Keratinocyte (primary cell): ENCODE measurements around the gene CARD9. TPM values are rescaled to one million over a fixed set of nuclear protein-coding genes. Genes with fewer than 3 reads are reported as not detected.

Source experiments
- DNase-seq: peaks from one replicate; pipeline ENCODE4 v3.0.0-alpha.2; 2011; ENCODE audit warnings: low read depth, missing footprints, low spot score
- FAIRE-seq: peaks from 2 replicates; lab custom pipeline; 2011; peaks lifted over from hg19 to GRCh38; lab: Jason Lieb, UNC
- H2AFZ ChIP-seq: 2 replicates; pipeline ENCODE4 v1.6.0; 2012; ENCODE audit warnings: low read length, control low read depth, inconsistent platforms; ENCODE audit not compliant: control insufficient read depth
- H3K27ac ChIP-seq: 2 replicates; pipeline ENCODE4 v1.5.1; 2011; ENCODE audit warnings: low read length; ENCODE audit not compliant: control insufficient read depth, insufficient read depth
- H3K27me3 ChIP-seq: 3 replicates; pipeline ENCODE4 v1.6.0; 2011; ENCODE audit warnings: low read length; ENCODE audit not compliant: control insufficient read depth, insufficient read depth; ENCODE audit errors: extremely low read depth
- H3K36me3 ChIP-seq, 2 experiments: 2 replicates in 1 of 2; 3 replicates in 1 of 2; pipeline ENCODE4 v1.5.1; 2011; ENCODE audit warnings: low read length in 2 of 2, mild to moderate bottlenecking in 1 of 2; ENCODE audit not compliant: control insufficient read depth in 2 of 2, insufficient read depth in 2 of 2; ENCODE audit errors: extremely low read depth in 1 of 2
- H3K4me1 ChIP-seq: 3 replicates; pipeline ENCODE4 v1.5.1; 2011; ENCODE audit warnings: low read length; ENCODE audit not compliant: control insufficient read depth, insufficient read depth; ENCODE audit errors: extremely low read depth
- H3K4me2 ChIP-seq: 3 replicates; pipeline ENCODE4 v1.6.0; 2011; ENCODE audit warnings: low read depth, low read length; ENCODE audit not compliant: control insufficient read depth, insufficient read depth; ENCODE audit errors: extremely low read depth
- H3K4me3 ChIP-seq, 3 experiments: fragments of 200-600 bp in 1 of 3; sonication (generic) in 1 of 3; 2 replicates in 2 of 3; 3 replicates in 1 of 3; pipeline ENCODE4 v1.5.1; 2011 to 2016; ENCODE audit warnings: low read length in 3 of 3, mild to moderate bottlenecking in 3 of 3, control low read depth in 2 of 3, inconsistent platforms in 1 of 3, low read depth in 1 of 3, mixed read lengths in 1 of 3, mixed run types in 1 of 3, moderate library complexity in 1 of 3; ENCODE audit not compliant: control insufficient read depth in 2 of 3, insufficient read depth in 2 of 3; ENCODE audit errors: extremely low read depth in 1 of 3
- H3K79me2 ChIP-seq: 2 replicates; pipeline ENCODE4 v1.6.0; 2012; ENCODE audit warnings: low read length; ENCODE audit not compliant: control insufficient read depth, insufficient read depth
- H3K9ac ChIP-seq: 3 replicates; pipeline ENCODE4 v1.6.0; 2011; ENCODE audit warnings: low read length; ENCODE audit not compliant: control insufficient read depth, insufficient read depth; ENCODE audit errors: extremely low read depth
- H3K9me1 ChIP-seq: 3 replicates; pipeline ENCODE4 v1.6.0; 2011; ENCODE audit warnings: low read length; ENCODE audit not compliant: control insufficient read depth, insufficient read depth; ENCODE audit errors: extremely low read depth
- H3K9me3 ChIP-seq: 2 replicates; pipeline ENCODE4 v1.5.1; 2012; ENCODE audit warnings: low read depth, low read length; ENCODE audit not compliant: control insufficient read depth
- H4K20me1 ChIP-seq: 3 replicates; pipeline ENCODE4 v1.6.0; 2011; ENCODE audit warnings: low read length; ENCODE audit not compliant: control insufficient read depth, insufficient read depth; ENCODE audit errors: extremely low read depth
- EZH2 ChIP-seq: IDR thresholded peaks from one replicate; pipeline ENCODE4 v1.6.1; 2012; ENCODE audit warnings: inconsistent platforms, mild to moderate bottlenecking, low read length, moderate library complexity
- dilution Hi-C: fragments of 300-500 bp; cut with MboI; formaldehyde crosslinking; loops from one replicate; pipeline ENCODE4 v1.7.0; 2020; ENCODE audit warnings: low sequenced_read_pairs; ENCODE audit not compliant: extremely low pct_ligation_motif_present
- polyA plus RNA-seq, 5 experiments: library from polyadenylated mRNA; depleted of rRNA in 3 of 5; stranded (reverse) in 3 of 5; stranded (forward) in 1 of 5; unstranded in 1 of 5; fragments of >200 nt; gene quantifications; 1 replicate in 1 of 5; 2 replicates in 3 of 5; 3 replicates in 1 of 5; pipeline versions ENCODE4 v1.2.1 to v1.2.3, GENCODE V29; 2011 to 2012; ENCODE audit warnings: missing spikeins in 2 of 5, low read depth in 1 of 5, low replicate concordance in 1 of 5
- TF ChIP-seq, protein P1 (sequence below), 3 experiments: IDR thresholded peaks in 1 of 3; conservative IDR thresholded peaks in 1 of 3; optimal IDR thresholded peaks in 1 of 3; 2 replicates in 2 of 3; 3 replicates in 1 of 3; pipeline versions ENCODE3 to v1.5.1; 2011; ENCODE audit warnings: low read length in 3 of 3, mild to moderate bottlenecking in 3 of 3, moderate library complexity in 2 of 3, control low read depth in 1 of 3, inconsistent platforms in 1 of 3; ENCODE audit not compliant: insufficient read depth in 2 of 3; ENCODE audit errors: extremely low read depth in 1 of 3

Gene CARD9
- polyA plus RNA-seq, 1 donor (not counting 4 experiments of a cell fraction or from before 2014, with no cell fraction given) = 0.07 TPM

DNA sequence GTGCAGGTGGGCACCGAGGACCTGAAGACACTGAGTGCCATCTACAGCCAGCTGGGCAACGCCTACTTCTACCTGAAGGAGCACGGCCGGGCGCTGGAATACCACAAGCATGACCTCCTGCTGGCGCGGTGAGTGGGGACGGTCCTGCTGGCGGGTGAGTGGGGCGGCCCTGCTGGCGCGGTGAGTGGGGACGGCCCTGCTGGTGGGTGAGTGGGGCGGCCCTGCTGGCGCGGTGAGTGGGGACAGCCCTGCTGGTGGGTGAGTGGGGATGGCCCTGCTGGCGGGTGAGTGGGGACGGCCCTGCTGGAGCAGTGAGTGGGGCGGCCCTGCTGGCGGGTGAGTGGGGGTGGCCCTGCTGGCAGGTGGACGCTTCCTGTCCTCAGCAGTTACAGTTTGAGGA lies 38.9 kb downstream of the CARD9 start:
- Histone ChIP-seq H3K27ac (no peak overlapping the region), H3K4me1 (no peaks in the 10 kb centered on the region), H3K9ac (no peak overlapping the region), H3K36me3 (peaks cover 0 to 3% of the 10 kb centered on the region in 2 experiments), H3K4me2 (no peak overlapping the region), H3K79me2 (no peaks in the 10 kb centered on the region), H3K27me3 (no peaks in the 10 kb centered on the region), H2AFZ (no peak overlapping the region), H3K9me1 (no peaks in the 10 kb centered on the region), H3K9me3 (no peaks in the 10 kb centered on the region), H4K20me1 (no peaks in the 10 kb centered on the region), H3K4me3 (no peak overlapping the region)
- no peak for TF ChIP-seq EZH2
- TF ChIP-seq, protein P1, sequence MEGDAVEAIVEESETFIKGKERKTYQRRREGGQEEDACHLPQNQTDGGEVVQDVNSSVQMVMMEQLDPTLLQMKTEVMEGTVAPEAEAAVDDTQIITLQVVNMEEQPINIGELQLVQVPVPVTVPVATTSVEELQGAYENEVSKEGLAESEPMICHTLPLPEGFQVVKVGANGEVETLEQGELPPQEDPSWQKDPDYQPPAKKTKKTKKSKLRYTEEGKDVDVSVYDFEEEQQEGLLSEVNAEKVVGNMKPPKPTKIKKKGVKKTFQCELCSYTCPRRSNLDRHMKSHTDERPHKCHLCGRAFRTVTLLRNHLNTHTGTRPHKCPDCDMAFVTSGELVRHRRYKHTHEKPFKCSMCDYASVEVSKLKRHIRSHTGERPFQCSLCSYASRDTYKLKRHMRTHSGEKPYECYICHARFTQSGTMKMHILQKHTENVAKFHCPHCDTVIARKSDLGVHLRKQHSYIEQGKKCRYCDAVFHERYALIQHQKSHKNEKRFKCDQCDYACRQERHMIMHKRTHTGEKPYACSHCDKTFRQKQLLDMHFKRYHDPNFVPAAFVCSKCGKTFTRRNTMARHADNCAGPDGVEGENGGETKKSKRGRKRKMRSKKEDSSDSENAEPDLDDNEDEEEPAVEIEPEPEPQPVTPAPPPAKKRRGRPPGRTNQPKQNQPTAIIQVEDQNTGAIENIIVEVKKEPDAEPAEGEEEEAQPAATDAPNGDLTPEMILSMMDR (optimal IDR thresholded peaks at IDR 0.05 in 1 of 3, IDR thresholded peaks at IDR 0.05 in 1 of 3, conservative IDR thresholded peaks at IDR 0.05 in 1 of 3; ENCODE audit: extremely low read depth in 1 of 3, insufficient read depth in 2 of 3, low read length in 3 of 3) = no peak
- dilution Hi-C loops = no loop called here
- FAIRE-seq (no peak), DNase-seq (no peak)

DNA sequence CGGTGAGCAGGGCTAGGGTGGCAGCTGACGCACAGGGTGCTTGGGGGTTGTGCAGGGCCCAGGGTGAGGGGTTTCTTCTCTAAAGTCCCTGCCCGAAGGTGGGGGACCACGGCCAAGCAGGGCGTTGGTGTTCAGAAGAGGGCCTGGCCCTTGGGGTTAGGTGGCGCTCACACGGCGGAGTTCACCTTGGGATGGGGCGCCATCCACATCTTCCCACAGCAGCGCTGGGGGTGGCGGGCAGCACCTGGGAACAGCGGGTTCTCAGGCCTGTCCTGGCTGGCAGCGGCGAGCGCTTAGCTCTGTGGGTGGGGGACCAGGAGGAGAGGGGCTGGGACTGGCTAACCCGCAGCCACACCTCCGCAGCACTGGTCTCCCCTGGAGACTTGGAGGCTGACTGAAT lies 40.0 kb downstream of the CARD9 start:
- Histone ChIP-seq H3K79me2 (no peaks in the 10 kb centered on the region), H3K27me3 (no peaks in the 10 kb centered on the region), H3K27ac (no peak overlapping the region), H3K4me2 (no peak overlapping the region), H4K20me1 (no peaks in the 10 kb centered on the region), H3K9me1 (no peaks in the 10 kb centered on the region), H3K36me3 (peaks cover 0 to 3% of the 10 kb centered on the region in 2 experiments), H3K9ac (no peak overlapping the region), H3K4me3 (no peak overlapping the region), H3K4me1 (peaks cover 4% of the 10 kb centered on the region), H3K9me3 (no peaks in the 10 kb centered on the region), H2AFZ (no peak overlapping the region)
- dilution Hi-C loops = no loop called here
- no peak for TF ChIP-seq EZH2
- DNase-seq (no peak), FAIRE-seq (no peak)

DNA sequence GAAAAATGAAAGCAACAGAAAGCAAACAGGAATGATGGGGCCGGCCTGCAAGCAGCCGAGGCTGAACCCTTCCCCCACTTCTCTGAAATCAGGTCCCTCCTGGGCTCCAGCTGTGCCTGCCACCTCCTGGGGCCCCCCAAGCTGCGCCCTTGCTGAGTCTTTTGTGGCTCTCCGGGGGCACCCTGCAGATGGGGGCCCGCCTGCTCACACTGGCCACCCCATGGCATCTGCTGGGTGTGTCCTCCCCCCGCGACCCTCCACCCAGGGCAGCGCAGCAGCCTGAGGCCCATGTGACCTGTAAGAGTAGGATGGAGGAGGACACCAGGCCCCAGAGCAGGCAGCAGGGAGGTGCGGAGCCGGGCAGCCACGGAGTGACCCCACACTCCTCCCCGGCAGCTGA lies 40.4 kb downstream of the CARD9 start:
- H3K27ac ChIP-seq = no peak overlapping the region
- dilution Hi-C loops = no loop called here
- peaks cover 8% of the 10 kb centered on the region for H3K4me1 ChIP-seq
- no peak for TF ChIP-seq EZH2
- TF ChIP-seq, protein P1 (optimal IDR thresholded peaks at IDR 0.05 in 1 of 3, IDR thresholded peaks at IDR 0.05 in 1 of 3, conservative IDR thresholded peaks at IDR 0.05 in 1 of 3; ENCODE audit: extremely low read depth in 1 of 3, insufficient read depth in 2 of 3, low read length in 3 of 3) = no peak
- no peaks in the 10 kb centered on the region for H3K79me2 ChIP-seq
- peaks cover 0 to 3% of the 10 kb centered on the region in 2 experiments for H3K36me3 ChIP-seq
- no peaks in the 10 kb centered on the region for H3K27me3 ChIP-seq
- no peak overlapping the region for H3K9ac ChIP-seq
- no peak for DNase-seq
- H3K4me2 ChIP-seq = no peak overlapping the region
- no peak overlapping the region for H3K4me3 ChIP-seq
- H4K20me1 ChIP-seq = no peaks in the 10 kb centered on the region
- no peaks in the 10 kb centered on the region for H3K9me1 ChIP-seq
- FAIRE-seq = no peak
- H3K9me3 ChIP-seq = no peaks in the 10 kb centered on the region
- no peak overlapping the region for H2AFZ ChIP-seq
